ENCODE data around the gene OR2H2.

GRCh38 chr6:29632789-29633533 lies 48.0 kb downstream of the OR2H2 start, which contains the start of gene GABBR1:
- TF ChIP-seq SIN3A (IDR thresholded peaks at IDR 0.05; ENCODE audit: borderline replicate concordance, insufficient read depth, low read length): no peak
- peak; percentile 53; the same call in 1 of the 2 replicates for TF ChIP-seq POLR2AphosphoS5 (IDR thresholded peaks at IDR 0.05; ENCODE audit: low read depth, low read length)

Data from PFSK-1 (cell line).